Putamen (tissue), 1 donor: Measurements from ENCODE around the gene APBB1IP.
"Not testable (repeated sequence)": the region's sequence is repeated elsewhere in the genome, so short reads cannot be mapped to it uniquely, and the experiment has no call there.

Source experiments
- DNase-seq: peaks from one replicate; pipeline ENCODE4 v3.0.0-alpha.2; 2016; ENCODE audit warnings: low spot score

APBB1IP gene

DNA sequence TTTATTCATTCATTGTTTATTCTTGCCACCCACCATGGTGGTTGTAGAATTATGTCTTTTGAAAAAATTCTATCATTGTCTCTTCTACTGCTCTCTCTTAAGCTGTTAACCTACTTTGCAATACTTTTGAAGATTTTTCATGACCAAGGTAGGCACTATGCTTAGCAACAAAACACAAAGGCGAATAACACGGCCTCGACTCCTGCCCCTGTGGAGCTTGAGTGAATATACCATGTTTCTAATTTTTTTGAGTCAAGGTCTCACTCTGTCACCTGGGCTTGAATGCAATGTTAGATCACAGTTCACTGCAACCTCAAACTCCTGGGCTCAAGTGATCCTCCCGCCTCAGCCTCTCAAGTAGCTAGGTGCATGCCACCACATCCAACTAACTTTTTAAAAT is 39.4 kb downstream of the APBB1IP start:
- no peak for DNase-seq

DNA sequence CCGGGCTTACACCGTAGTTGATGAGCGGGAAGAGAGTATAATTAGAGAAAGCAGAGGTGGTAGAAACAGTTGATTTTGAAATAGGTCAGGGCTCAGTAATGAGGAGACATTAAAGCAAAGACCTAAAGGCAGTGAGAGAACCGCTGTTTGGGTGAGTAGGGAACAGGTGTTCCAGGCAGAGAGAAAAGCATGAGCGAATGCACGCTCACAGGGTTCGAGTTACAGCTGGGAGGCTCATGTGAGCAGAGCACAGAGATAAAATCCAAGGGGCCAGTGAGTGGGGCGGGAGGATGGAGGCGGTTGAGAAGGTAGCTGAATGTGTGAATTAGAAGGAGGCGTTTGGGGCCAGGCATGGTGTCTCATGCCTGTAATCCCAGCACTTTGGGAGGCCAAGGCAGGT is 39.9 kb downstream of the APBB1IP start:
- DNase-seq = no peak

DNA sequence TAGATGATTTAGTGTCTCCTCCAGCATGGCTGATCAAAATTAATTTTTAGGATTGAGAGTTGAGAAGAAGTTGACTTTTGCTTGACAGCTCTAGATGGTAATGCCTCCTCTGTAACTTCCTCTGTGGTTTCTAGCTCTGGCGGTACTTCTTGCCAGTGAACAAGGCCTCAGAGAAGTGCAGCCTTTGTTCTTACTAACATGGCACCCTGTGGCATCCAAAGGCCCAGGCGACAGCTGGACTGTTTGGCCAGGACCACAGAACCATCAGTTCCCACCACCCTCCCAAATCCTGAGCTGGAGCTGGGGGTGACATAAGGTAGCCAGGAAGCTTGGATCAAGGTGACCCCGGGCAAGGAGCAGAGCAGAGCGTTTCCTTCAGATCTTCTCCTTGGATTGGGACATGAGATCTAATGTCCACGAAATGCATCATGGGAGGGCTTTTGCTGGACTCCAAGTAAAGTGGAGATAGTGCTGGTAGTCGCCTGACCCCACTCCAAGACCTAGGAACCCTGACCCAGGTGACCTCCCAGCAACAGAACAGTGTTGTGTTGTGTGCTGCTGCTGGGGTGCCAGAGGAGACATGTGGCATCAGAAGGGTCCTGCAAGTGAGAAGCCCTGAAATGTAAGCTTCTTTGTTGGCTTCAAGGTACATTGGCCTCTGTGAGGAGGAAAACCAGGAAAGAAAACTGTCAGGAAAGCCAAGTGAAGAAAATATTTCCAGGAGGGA is 41.8 kb downstream of the APBB1IP start:
- no peak for DNase-seq

DNA sequence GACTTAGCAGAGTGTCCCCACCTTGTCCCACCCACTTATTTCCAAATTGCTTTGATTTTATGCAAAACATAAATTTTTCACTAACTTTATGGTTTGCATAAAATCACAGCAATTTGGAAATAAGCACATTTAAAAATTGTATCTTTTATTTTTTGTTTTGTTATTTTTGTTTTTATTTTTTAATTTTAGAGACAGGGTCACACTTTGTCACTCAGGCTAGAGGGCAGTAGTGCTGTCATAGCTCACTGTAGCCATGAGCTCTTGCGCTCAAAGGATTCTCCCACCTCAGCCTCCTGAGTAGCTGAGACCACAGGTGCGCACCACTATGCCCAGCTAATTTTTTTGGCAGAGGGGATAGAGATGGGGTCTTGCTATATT is 43.2 kb downstream of the APBB1IP start:
- DNase-seq = no peak

DNA sequence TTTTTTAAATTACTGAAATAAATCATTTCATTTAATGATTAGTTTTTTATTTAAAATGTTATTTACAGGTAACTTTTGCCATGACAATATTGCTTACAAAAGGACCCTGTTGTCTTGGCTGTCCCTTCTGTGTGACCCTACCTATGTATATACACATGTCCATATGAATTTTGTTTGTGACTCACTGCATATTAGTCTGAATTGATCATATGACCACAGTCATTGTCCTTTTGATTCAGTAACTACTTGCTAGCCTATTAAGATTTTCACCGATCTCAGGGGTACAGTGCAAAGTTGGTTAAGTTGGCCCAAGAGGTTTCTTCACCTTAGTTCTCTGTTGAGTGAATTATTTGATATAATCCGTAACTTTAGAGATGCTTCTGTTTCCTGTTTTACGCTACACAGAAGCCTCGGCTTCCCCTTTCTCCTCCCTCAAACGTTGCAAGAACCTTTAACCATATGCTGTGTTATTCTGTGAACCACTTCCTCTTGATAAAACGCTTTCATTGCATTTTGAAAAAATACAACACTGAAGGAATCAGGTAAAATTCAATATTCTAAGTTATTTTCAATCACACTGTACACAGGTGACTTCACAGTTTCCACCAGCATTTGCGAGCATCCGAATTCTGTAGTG is 43.9 kb downstream of the APBB1IP start:
- no peak for DNase-seq

DNA sequence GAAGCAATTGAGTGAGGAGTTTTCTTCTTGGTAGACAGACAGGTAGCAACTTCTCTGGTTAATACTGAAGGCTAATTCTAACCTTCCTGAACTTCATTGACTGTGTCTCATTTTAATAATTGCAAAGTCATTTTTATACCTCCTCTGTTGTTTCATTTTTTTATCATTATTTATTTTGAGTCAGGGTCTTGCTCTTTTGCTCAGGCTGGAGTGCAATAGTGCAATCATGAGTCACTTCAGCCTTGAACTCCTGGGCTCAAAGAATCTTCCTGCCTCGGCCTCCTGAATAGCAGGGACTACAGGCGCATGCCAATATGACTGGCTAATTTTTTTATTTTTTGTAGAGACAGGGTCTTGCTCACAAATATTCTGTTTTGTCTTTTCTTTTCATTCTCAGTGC is 45.4 kb downstream of the APBB1IP start:
- no peak for DNase-seq

DNA sequence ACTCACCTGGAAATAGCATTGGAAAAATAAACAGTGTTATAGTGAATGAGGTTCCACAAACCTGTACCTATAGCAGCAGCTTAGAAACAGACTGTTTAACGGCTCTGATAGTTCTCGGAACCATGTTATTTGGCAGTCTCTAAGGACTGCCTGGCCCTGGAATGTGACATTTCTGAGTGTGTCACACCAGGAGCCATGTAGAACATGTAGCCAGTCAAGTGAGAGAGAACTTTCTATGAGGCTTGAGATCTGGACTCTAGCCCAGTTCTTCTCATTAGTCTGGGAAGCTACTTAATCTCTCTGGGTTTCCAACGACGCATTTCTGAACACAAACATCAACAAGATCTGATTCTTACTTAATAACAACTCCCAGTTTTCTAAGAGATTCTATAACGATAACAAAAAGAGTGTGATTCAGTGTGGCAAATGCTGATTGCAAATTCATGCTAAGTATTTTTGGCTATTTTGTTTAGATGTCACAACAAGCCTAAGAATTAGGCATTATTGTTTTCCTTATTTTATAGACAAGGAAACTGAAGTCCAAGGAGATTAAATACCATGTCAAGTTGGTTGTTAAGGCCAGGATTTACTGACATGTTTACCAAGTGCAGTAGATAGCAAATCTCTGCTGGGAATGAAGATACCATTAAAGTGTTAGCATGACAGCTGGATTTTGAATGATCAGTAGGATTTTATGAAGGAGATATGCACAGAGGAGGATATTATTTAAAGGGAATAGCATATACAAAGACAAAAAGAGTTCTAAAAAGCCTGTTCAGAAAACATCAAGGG is 47.2 kb downstream of the APBB1IP start:
- no peak for DNase-seq

DNA sequence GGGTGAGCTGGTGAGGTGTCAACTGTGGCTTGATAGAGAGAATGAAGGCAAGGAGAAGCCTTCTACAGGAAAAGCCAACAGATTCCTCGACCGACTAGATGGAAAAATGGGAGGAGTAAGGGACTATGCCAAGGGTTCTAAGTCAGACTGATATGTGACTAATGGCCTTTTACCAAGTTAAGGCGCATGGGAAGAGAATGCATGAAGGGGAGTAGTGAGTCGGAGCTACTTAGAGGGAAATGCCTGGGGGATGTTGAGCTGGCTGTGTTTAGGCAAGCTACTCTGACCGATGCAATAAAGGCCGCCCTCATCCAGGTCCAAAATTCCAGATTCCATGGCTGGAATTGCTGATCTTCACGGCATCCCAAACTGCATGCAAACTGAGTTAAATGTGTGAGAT is 48.2 kb downstream of the APBB1IP start:
- DNase-seq = no peak

DNA sequence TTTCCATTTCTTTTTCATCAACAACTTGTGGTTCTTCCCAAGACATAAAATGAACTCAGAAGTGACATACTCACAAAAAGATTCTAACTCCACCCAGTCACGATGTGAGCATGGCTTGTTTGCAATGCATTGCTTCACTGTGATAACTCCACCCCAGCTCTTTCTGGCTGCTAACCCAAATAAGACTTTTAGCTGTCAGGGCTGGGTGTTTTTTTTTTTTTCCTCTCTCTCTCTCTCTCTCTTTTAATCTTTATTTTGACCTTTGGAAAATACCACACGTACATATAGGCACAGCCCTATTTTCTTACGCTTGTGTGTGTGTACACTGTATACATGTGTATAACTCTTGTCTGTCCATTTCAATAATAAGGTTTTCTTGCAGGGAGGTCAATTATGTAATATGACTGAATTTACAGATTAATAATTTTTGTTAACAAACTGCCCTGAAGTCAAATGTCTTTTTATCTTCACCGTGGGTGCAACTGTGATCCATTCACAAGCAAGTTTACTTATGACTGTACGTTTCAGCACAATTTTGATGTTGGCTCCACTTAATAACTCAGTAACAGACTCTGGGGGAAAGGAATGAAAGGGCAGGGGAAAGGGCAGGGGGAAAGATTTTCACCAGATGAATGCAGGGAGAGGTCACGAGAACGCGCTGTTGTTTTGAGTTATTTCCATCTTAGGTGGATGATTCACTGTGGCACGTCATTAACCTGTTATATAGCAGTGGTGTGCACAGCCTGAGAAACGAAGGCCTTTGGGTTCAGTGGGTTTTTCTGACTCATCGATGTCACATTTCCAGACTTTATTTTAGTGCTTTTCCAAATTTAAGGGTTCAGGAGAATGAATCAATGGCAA is 49.1 kb downstream of the APBB1IP start:
- no peak for DNase-seq

DNA sequence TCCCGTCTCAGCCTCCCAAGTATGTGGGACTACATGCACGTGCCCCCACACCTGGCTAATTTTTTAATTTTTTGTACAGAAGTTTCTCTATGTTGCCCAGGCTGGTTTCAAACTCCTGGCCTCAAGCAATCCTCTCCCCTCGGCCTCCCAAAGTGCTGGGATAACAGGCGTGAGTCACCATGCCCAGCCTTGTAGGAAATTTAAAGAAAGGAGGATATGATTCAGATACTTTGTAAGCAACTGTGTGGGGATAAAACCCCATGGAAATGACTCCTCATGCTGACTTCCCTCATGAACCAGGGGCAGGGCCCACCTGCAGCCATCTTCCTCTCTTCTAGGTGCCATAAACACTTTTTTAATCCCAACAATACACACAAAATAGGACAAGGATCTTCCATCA is 50.2 kb downstream of the APBB1IP start:
- DNase-seq = no peak

DNA sequence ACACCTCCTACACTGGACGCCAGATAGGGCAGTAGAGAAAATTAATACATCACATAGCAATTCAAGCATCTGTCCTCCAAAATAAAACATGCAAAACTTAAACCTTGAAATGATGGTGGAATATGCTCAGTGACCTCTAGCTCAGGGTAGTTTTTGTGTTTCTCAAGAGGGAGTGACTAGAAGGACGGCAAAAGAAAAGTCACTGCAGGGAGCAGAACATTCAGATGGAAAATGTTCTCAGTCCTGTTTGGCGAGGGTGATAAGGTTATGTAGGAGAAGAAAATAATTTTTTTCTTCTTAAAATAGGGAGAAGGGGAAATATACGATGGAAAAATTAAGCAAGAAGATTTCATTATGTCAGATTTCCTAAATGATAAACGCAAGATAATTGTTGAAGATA is 50.9 kb downstream of the APBB1IP start:
- DNase-seq = no peak

DNA sequence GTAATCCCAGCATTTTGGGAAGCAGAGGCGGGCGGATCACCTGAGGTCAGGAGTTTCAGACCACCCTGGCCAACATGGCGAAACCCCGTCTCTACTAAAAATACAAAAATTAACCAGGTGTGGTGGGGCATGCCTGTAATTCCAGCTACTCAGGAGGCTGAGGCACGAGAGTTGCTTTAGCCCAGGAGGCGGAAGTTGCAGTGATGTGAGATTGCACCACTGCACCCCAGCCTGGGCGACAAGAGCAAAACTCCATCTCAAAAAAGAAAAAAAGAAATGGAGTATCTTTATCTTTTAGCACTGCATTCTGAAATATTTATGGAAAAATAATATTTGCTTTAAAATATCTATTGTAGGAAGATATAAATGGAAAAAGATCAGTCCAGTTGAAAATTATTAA is 52.2 kb downstream of the APBB1IP start:
- DNase-seq = not testable (repeated sequence)

DNA sequence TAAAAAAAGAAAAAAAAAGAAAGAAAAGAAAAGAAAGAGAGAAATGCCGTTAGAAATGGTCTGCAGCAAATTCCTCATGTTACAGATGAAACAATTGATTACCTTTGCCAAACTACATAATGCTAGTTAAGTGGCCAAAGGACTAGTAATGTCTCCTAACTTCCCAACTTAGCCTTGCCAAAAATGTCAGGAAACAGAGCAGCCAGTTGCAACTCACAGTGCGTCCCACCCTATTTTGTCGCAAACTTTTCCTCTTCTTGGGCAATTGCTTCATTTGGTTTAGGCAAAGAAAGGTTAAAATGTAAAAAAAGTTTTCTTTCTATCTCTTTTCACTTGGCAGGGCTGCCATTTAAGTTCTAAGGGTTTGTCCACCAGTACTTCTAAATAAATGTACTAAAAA is 53.1 kb downstream of the APBB1IP start:
- DNase-seq = no peak

DNA sequence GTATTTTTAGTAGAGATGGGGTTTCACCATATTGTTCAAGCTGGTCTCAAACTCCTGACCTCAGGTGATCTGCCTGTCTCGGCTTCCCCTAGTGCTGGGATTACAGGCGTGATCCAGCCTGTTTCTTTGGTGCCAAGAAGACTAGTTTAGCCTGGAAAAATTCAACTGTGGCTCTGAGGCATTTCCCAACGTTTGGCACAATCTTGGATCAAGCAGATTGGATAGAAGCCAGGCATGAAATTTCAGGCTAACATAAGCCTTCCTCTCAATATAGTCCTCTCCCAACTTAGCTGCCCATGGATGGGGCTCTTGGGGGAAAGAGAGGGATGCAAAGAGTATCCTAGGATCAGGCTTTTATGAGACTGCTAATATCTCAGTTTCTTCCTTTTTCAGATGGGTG is 53.8 kb downstream of the APBB1IP start:
- no peak for DNase-seq

DNA sequence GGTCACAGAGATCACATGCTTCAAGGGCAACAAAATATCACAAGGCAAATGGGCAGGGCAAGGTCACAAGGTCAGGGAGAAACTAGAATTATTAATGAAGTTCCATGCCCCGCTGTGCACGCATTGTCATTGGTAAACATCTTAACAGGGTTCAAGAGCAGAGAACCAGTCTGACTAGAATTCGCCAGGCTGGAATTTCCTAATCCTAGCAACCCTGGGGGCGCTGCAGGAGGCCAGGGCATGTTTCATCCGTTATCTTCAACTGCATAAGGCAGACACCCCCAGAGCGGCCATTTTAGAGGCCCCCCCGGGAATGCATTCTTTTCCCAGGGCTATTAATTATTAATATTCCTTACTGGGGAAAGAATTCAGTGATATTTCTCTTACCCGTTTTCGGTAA is 54.6 kb downstream of the APBB1IP start:
- not testable (repeated sequence) for DNase-seq

DNA sequence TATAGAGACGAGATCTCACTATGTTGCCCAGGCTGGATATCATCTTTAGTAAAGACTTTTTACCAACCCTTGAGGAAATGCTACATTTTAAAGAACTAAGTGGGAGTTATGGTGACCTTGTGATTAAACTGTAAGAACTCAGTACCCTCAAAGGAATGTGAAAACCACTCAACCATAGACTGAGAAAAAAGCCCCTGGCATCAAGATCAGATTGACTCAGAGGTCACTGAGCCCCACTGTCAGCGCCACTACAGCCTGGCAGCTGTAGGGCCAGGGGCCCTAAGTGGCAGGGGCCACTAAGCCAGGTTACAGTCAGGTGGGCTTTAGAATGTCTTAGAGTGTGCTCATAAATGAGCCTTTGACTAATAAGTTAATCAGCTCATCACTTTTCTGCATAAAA is 55.9 kb downstream of the APBB1IP start:
- no peak for DNase-seq

DNA sequence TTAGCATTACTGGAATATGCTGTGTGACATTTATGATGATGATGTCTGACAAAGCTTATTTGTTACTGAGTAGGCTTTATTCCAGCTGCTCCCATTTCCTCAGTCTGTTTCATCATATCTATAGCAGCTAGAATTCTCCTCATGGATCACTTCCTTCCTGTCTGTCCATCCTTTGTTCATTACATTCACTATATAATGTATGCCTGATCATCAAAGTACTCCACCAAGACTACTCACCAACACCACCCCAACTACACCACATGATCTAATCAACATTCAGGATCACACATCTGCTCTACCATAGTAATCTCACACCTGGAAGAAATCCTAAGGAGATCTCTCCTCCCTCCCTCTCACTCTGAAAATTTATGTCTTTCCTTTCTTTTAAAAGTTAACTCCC is 61.3 kb downstream of the APBB1IP start:
- DNase-seq = no peak

DNA sequence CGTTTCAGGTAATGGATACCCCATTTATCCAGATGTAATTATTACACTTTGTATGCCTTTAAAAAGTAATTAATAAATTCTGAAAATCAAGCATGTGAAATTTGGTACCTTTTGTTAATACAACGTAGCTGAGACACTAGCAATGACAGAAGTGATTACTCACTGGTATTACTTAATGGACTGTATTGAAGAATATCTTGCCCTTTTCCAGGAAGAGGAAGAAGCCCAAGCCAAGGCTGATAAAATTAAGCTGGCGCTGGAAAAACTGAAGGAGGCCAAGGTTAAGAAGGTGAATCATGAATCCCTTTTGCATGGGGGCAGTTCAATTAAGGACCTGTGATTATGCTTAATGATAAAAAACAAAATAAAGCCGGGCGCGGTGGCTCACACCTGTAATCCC is 64.8 kb downstream of the APBB1IP start:
- no peak for DNase-seq

DNA sequence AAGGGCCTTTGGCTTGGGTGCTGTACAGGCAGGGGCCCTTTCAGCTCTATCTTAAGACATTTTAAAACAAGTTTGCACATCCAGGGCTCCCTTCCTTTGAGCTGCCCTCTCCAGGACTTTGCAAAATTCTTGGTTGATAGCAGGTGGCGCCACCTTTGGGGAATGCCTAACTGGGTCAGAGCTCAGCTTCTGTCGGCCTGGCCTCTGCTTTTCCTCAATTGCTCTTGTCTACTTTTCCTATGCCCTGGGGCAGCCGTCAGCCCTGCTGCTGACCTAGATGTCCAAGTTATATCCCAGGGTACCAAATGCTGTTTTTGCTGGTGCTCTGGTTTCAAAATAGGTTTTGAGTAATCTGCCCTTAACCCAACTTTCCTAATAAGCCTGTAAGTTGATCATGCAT is 65.8 kb downstream of the APBB1IP start:
- no peak for DNase-seq

DNA sequence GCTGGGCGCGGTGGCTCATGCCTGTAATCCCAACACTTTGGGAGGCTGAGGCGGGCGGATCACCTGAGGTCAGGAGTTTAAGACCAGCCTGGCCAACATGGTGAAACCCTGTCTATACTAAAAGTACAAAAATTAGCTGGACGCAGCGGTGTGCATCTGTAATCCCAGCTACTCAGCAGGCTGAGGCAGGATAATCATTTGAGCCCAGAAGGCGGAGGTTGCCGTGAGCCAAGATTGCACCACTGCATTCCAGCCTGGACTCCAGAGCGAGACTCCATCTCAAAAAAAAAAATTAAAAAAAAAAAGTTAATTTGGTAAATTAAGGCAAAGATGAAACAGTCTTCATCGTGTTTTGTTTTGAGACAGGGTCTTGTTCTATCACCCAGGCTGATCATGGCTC is 66.3 kb downstream of the APBB1IP start:
- DNase-seq = not testable (repeated sequence)

DNA sequence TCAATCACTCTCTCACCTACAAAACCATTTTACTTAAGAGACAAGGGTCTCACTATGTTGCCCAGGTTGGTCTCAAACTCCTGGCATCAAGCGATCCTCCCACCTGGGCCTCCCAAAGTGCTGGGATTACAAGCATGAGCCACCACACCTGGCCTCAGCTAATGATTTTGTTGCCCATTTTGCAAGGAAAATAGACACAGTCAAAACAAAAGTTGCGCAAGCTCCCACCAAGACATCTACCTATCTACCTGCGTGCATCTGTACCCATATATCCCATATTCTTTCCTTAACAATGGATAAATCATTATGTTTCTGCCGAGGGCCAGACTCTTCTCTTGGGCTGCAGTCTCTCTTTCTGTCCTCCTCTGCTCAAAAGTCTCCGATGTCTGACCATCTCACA is 67.3 kb downstream of the APBB1IP start:
- DNase-seq = no peak

DNA sequence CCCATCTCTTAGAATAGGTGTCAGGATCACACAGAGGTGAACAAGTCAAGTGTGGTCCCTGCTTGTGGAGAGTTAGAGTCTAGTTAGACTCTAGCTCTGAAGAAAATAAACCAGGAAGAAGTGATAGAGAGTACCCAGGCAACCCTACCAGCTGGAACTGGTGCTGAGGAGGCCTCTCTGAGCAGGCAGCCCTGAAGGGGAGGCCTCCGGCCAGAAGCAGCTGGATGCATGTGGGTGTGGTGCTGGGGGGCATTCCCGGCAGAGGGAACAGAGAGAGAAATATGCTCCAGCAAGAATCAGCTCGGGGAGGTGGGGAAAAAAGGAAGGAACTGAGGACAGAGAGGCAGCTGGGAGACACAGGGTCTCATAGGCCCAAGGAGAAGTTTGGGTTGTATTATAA is 68.6 kb downstream of the APBB1IP start:
- DNase-seq = no peak
